ENCODE results near the gene CDH4.

CDH4 gene

DNA sequence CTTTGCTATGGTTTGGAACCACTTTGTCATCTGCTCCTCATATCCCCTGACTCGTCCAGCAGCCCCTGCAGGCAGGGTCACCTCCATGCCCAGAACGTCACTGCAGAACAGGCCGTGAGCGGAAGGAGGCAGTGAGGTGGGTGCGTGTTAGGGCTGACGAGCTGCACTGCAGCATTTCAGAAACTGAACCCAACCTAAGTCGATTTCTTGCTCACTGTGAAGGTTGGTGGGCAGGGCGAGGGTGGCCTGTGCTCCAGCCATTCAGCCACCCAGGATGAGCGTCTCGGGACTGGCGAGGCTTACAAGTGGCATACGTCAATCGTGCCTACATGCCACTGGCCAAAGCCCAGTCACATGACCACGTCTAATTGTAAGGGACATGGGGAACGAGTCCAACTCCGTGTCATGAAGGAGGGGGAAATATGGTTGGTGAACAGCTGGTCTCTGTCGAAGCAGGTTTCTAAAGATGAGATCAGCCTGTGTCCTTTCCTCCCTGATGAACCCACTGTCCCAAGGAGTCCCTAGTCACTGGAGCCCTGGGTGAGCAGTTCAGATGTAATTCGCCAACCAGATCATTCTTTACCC lies 524.5 kb downstream of the CDH4 start:
- DNase-seq = no peak

DNA sequence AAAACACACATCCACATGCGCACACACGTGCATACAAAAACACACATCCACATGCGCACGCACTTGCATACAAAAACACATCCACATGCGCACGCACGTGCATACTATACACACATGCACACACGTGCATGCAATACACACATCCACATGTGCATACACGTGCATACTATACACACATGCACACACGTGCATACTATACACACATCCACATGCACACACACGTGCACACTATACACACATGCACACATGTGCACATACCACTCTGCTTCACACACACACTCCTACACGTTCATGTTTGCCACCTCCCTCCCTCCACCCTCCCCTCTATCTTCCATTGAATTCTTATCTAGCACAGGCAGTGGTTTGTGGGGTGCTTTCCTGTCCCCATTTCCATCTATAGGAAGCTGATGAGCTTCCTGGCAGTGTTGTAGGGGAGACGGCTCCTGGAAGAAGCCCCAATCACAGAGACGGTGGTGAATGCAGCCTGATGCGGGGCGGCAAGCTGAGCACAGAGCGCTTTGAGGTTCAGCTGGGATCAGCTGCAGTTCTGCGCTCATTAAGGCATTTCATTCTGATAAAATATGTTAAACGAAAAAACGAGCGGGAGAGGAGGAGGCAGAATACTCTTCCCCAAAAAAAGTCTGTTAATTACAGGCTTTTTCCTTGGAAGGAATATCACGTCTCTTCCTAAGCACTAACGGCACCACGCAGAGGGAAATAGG lies 525.9 kb downstream of the CDH4 start:
- no peak for DNase-seq

DNA sequence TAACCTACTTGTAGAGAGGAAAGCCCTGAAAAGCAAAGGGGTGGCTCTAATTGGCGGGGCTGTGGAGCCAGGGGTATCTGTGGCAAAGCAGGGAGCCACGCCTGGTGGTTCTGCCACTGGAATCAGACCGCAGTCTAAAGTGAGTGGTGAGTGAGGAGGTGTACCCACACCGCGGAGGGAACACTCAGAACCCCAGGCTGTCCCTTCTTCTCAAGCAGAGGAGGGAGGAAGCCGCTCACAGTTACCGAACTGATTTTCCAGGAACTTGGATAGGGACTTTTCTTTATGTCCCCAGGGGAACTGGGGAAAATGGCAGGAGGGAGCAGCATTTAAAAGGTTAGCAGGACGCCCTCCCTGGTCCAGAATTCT lies 526.4 kb downstream of the CDH4 start:
- no peak for DNase-seq

DNA sequence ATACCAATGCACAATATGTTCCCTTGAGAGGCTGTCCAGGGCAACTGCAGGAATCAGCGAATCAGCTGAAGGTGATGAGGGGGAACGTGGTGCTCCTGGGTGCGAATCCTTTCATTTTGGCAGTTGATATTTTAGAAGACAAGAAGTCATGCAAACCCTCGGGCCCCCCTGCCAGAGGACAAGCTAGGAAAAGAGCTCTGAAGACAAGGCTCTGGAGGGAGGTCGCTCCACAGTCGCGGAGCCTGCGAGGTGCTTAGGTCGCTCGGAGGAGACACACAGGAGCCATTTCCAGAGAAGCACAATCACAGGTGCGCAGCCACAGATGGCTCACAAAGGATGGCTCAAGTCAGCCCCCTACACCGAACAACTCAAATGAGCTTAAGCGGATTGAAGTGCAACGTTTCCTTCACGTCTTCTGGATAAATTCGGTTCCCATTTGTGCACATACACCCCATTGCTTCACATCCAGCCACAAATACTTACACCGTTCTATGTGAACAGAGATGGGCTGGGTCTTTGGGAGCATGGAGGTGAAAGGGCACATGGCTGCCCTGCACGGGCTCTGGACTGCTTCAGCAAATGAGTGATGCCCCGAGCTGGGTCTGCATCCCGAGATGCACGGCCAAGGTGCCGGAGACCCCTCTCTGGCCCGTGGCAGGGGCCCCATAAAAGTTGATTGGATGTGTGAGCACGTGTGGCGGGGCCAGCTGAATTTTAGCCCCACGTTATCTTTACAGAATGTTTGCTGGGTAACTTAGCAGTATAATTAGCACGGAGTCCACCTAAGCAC lies 527.3 kb downstream of the CDH4 start:
- no peak for DNase-seq

DNA sequence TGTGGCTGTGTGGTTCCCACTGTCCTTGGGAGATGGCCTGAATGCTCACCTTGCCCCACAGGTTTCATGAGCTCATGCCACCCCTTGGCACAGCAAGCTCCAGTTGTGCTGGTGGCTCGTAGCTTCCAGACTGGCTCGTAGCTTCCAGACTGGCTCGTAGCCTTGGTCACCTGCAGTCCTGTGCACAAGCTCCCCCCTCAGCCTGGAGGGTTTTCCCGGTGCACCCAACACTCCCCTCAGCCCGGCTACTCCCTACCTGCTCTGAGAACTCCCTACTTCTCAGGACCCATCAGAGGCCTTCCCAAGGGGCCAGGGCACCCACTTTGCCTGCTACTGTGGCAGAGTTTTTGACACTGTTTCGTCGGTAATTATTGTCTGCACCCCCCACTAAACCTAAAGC lies 528.0 kb downstream of the CDH4 start:
- DNase-seq = no peak

DNA sequence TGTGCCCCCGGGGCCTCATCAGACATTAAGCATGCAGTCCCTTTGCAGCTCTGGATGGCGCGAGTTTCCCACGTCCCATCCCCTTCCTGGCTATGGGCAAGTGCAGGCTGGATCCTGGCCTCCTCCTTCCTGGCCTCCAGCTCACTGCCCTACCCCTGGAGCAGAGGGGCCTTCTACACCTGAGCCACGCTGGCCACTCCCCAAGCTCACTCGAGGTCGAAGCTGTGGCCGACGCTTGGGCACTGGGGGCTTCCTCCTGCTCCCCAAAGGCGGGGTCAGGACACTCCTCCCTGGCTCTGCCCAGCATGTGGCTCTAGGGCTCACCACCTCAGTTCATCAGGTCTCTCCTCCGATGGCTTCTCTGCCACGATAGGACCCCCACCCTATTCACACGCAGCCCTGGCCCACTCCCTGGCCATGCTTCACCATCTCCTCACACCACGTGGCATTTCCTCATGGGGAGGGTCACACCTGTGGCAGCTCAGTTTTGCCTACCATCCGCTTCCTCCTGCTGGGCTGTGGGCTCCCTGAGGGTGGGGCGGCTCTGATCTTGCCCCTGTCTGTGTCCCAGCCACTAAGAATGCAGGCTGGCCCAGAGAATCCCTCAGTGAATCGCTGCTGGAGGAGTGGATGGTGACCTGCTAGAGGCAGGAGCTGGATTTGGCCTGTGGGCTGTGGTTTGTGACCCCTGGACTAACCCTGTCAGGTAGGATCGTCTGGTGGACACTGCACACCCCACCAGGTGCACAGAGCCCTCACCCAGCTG lies 532.9 kb downstream of the CDH4 start:
- no peak for DNase-seq

DNA sequence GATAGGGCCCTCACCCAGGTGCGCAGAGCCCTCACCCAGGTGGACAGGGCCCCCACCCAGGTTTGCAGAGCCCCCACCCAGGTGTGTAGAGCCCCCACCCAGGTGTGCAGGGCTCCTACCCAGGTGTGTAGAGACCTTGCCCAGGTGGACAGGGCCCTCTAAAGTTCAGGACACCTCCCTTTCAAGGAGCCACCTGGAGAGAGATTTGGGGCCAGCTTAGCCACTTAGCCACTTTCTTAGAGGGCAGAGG lies 533.4 kb downstream of the CDH4 start:
- DNase-seq = no peak

DNA sequence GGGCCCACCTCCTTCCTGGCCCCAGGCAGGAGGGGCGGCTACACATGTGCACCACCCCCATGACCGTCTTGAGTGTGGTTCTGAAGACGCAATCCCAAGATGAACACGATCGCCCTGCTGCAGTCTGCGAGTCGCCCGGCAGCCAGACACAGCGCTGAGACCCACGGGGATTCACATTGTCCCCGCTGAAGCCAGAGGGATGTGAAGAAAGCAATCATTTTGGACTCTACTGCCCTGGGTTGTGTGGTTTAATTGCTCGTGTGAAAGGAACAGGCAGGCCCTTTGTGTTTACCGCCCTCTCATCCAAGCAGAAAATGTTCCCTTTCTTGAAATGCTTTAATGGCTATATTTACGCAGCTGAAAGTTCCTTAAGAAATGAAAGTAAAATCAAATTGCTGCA lies 534.2 kb downstream of the CDH4 start:
- no peak for DNase-seq

DNA sequence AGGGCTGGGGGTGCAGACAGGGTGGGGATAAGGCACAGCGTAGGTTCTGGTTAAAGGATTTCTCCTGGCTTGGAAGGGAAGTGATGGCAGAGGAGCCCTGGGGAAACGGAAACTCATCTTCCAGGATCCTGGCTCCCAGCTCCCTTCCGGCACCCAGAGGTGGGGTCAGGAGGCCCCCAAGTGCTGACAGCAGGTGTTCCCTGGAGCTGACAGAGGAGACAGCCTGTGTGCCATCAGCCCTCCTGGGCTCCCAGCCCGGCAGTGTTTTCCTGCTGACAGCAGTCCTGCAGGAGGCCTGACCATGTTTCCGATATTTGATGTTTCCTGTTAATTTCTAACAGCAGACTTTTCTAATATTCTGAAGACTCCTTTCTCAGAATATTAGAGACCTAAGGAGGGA lies 536.3 kb downstream of the CDH4 start:
- no peak for DNase-seq

DNA sequence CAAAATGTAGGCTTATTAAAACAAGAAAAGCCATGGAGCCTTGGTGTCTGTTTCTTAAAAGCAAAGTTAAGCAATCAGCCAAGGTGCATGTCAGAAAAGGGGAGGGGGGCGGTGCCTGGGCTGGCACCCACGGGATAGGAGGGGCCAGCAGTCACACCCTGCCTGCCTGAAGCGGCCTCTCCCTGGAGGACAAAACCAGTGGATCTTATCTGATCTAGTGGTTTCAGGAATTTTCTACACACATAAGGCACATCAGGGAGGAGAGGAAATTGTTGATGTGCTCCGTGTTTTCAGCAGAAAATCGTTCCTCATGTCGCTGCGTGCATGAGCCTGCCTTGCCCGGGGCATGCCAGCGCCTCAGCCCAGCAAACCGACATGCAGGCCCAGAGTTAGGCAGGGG lies 537.3 kb downstream of the CDH4 start:
- DNase-seq = no peak

DNA sequence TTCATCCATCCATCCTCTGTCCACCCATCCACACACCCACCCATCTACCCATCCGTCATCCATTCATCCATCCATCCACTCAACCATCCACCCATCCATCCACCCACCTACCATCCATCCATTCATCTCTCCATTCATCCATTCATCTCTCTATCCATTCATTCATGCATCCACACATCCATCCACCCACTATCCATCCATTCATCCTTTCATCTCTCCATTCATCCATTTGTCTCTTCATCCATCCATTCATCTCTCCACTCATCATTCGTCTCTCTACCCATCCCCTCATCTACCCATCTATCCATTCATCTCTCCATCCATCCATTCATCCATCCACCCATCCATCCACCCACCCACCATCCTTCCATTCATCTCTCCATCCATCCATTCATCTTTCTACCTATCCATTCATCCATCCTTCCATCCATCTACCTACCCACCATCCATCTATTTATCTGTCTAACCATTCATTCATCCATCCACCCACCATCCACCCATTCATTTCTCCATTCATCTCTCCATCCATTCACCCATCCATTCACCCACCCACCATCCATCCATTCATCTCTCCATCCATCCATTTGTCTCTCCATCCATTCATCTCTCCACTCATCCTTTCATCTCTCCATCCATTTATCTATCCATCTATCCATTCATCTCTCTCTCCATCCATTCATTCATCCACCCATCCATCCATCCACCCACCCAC lies 538.2 kb downstream of the CDH4 start:
- DNase-seq = no peak

DNA sequence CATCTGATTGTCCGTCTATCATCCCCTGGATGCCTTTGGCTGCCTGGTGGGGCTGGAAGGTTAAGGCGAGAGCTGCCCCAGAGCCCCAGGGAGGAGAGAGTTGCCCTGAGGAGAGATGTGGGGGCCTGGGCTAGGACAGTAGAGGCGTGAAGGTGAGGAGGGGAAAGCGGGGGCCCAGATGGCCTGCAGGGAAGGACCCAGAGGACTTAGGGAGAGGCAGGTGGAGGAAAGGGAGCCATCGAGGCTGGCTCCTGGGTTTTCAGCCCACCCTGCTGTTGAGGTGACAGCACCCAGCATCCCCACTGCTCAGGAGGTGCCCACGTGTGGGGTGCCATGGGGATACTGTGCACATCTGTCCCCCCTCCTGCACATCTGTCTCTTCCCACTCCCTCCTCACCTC lies 539.9 kb downstream of the CDH4 start:
- no peak for DNase-seq

DNA sequence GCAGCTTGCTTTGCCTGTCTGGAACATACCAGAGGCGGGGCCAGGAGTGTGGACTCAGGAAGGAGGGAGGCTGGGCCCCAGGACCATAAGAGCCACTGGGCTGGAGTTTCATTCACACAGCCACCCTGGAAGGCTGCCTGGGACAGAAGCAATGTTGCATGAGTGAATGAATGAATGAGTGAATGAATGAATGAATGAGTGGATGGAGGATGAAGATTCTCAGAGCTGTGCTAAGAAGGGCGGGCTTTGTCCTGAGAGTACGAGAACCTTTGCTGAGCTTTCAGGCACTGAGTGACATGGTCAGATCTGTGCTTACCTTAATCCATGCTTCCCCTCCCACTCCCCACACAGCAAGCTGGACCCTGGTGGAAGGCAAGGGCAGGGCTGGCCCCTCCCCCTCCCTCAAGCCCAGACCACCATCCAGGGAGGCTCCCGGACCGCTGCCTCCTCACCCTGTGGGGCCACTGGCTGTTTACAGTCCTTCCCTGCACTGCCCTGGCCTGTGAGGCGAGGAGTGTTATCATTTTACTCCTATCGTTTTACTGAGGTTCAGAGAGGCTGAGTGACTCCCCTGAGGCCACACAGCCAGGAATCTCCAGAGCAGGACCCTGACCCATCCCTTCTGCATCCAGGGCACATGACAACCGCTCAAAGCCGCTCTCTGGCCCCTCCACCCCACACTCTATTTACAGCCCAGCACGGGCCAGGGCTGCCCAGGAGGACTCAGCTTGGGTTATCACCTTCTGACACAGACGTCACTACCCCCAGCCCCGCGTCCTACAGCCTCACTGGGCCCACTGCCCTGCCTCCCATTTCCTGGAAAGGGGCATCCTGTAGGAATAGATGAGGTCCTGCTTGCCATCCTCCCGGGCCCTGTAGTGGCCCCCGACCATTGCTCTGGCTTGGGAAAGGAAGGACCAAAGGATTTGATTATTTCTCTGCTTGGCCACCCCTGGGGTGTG lies 543.9 kb downstream of the CDH4 start:
- DNase-seq = no peak

DNA sequence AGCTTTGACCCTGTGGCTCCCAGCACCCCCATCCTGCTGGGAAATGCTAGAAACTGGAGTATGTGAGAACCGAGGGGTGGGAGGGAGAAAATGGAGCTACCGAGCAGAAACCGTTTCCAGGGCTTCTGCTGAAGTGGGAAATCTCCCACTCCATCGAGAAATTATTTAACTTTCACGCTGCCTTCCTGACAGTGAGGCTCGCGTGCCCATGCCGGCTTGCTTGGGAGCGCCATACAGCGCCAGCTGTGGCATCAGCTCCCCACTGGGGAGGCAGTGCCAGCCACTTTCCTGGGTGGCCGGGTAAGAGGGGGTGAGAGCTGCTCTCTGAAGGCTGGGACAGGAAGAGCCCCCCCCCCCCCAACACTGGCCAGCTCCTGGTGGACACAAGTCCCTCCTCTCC lies 544.7 kb downstream of the CDH4 start:
- DNase-seq = no peak

DNA sequence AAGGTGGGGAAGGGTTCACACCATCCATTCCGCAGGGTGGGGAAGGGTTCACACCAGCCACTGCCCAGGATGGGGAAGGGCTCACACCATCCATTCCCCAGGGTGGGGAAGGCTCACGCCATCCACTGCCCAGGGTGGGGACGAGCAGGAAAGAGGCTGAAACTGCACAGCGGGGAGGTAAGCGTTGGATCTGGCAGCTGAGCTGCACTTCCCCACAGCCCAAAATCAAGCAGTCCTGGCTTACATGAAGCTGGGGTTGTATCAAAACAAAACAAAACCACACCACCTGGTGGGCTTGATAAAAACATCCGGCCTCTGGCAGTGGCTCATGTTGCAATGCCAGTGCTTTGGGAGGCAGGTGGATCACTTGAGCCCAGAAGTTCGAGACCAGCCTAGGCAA lies 545.1 kb downstream of the CDH4 start:
- DNase-seq = no peak

DNA sequence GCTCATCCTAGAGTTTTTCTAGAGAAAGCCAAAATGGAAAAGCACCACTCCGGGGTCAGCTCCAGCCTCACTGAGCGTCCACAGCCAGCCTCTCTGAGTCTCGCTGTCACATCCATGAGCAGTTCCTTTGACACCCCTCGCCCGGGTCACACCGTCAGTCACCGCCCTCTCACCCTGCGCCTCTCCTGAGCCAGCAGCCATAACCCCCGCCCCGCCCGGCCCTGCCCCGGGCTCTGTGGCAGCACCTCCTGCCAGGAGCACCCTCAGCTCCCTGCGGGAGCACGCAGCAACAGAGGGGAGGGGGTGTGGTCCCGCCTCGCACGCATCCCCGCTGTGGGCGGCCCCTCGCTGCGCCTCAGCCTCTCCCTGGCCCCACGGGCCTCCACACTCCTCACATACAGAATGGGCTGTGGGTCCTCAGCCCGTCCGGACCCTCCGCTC lies 545.9 kb downstream of the CDH4 start:
- DNase-seq = no peak

DNA sequence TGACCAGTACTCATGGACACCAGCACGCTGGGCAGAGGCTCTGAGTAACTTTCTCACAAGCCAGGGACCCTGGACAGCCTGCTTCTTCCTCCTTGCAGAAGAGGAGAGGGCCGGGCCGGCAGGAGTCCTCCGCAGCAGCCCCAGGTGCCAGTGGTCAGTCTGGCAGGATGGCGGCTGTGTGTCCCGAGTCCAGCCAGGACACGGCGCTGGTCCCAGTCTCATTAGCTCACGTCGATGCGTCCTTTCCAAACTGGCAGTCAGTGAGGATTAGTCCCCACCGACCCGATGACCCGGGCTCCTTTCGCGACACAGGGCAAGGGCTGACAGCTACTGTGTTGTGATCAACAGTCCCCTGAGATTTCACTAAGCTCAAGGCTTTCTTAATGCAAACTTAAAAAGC lies 546.6 kb downstream of the CDH4 start:
- no peak for DNase-seq

DNA sequence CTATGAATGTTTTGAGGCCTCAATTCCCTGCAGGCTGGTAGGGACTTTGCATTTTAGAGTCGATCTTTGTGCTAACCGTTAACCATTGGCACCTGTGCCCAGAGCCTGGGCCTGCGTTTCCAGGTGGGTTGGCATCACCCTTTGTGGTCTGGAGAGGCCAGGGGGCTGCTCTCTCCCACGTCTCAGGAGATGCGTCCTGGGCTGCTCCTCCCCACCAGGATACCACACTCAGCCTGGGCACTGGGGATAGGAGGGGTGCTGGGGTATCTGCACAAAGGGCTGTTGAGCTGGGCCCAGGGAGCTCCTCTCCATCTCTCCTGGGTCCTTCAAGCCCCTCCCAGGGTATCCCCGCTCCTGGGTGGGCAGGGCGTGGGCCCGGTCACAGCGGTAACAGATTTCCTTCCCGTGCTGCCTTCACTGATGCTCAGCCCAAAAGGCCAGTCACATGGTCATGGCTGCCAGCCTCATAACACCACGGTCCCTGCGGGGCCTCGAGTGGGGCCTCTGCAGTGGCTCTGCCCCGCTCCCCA lies 547.4 kb downstream of the CDH4 start:
- no peak for DNase-seq

DNA sequence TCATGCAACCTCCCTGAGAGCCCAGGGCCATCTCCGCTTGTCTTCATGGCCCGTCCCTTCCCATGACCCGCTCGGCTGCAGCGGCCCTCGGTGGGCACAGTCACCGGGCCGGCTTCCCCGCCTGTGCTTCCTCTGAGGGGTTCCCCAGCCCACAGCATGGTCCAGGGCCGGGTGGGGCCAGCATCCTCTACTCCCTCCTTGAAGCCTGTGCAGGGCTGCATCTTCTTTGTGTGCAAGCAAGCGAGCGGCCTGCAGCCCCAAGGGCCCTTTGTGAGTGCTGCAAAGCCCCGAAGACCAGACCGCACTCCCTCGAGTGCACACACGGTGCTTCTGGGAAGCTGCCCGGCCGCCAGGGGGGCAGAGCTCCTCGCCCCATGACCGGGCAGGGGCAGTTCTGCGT lies 547.9 kb downstream of the CDH4 start:
- DNase-seq = no peak

DNA sequence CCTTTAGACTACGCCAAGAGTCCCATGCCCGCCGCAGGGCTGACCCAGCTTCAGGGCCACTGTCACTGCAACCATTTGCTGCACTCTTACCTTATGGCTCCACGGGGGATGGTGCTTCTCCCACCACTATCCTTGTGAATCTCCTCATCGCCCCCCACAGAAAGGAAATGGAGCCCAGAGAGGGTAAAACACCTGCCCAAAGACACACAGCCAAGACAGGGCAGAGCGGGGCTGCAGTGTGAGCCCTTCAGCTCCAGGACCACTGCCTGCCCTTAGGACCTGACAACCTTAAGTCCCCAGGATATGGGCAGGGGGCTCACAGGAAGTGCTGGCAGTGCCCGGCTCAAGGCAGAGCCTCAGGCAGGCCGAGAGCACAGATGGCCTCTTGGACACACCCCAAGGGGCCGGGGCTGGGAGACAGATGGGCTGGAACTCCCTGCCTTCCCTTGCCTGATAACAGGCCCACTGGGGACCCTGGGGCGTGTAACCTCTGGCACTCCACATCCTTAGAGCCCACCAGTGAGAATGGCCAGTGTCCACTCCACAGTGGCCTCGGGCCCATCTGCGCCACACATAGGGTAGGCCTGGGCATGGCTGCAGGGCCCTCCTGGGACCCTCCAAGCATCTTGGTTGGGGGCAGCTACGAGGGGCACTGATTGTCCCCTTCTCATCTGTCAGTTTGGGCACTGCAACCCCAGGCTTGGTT lies 548.5 kb downstream of the CDH4 start:
- no peak for DNase-seq

DNA sequence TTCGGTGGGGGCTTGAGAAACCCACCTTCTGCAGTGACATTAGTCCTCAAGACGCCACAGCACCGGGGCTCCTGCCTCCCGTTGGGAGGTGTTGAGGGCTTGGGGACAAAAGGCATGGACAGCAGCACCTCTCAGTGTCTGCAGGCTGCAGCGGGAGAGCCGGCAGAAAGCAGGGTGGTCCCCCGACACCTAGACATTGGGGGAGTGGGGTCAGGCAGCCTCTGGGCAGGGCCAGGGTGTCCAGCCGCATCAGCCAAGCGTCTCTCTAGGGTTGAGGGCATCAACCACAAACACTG lies 549.0 kb downstream of the CDH4 start:
- DNase-seq = no peak

Data from islet precursor cell (in vitro differentiated cells).